GM19468 (cell line): Measurements from ENCODE around the gene TLE6.
"Not testable (repeated sequence)": the region's sequence is repeated elsewhere in the genome, so short reads cannot be mapped to it uniquely, and the experiment has no call there.

Experiments used
- ATAC-seq: cut with Tn5 transposase; IDR thresholded peaks from one replicate; pipeline ENCODE4 v1.9.1; 2021; ENCODE audit warnings: mild to moderate bottlenecking, moderate library complexity, moderate number of reproducible peaks; ENCODE audit not compliant: unreplicated experiment; ENCODE audit errors: extremely low read depth

Gene TLE6

DNA sequence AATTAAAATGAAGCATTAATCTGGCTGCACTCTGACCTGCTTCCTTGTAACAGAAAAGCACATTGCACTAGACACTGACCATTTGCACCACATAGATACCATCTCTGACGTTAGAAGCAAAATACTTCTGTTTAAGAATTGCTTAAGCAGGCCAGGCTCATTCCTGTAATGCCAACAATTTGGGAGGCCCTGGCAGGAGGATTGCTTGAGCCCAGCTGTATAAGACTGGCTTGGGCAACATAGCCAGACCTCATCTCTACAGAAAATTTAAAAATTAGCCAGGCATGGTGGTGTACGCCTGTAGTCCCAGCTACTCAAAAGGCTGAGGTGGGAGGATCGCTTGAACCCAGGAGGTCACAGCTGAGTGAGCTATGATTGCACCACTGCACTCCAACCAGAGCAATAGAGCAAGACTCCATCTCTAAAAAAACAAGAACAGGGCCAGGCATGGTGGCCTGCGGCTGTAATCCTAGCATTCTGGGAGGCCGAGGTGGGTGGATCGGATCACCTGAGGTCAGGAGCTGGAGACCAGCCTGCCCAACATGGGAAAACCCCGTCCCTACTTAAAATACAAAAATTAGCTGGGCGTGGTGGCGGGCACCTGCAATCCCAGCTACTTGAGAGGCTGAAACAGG, 7.0 kb upstream of the TLE6 start:
- ATAC-seq = no peak

DNA sequence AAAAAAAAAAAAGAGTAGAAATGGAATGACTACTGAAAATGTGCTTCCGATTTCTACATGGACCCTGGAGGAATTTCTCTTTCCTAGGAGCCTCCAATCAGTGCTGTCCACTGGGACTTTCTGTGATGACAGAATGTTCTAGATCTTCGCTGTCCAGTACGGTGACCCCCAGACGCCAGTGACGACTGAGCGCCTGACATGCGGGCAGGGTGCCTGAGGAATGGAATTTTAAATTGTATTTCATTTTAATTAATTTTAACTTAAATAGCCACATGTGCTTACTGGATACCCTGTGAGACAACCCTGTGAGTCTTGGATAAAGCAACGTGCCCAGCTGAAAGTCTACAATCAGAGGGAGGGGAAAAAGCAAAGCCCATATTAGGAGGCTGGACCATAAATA, 4.1 kb upstream of the TLE6 start:
- no peak for ATAC-seq

- no peak for ATAC-seq
Observed at GRCh38 chr19:2974342-2975041, 2.9 kb upstream of the TLE6 start.

- ATAC-seq = no peak
Observed at GRCh38 chr19:2976609-2977000, 759 bp upstream of the TLE6 start.

GRCh38 chr19:2977746-2978138, 378 bp downstream of the TLE6 start:
- no peak for ATAC-seq

GRCh38 chr19:2978166-2978767, 903 bp downstream of the TLE6 start:
- ATAC-seq = no peak

GRCh38 chr19:2978772-2979171, 1.4 kb downstream of the TLE6 start:
- ATAC-seq = no peak

DNA sequence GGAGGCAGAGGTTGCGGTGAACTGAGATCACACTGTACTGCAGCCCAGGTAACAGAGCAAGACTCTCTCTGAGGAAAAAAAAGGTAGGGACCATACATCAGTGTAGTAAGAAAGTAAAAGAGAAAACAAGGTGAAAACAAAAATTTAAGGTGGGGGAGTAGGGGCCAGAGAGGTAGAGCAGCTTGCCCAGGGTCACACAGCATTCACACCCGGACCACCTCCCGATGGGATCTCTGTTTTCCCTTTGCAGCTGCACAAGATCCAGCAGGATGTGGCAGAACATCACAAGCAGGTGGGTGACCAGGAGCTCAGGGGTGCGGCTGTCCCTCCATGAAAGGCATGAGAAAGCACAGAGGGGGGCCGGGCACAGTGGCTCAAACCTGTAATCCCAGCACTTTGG, 4.5 kb downstream of the TLE6 start:
- no peak for ATAC-seq

GRCh38 chr19:2982561-2982960, 5.2 kb downstream of the TLE6 start:
- no peak for ATAC-seq

DNA sequence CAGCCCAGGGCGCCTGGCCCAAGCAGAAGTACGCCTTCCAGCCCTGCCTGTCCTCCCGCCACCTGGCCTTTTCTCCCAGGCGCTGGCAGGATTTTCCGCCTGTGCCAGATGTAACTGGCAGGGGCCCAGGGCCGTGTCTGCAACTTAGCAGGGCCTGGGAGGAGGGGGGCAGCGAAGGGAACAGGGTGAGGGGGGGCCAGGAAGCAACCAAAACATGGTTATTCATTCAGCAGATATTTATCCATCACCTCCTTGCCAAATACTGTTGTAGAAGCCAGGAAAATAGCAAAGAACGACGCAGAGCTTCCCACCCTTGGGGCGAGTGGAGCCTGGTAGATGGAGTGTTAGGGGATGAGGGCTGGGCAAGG, 5.6 kb downstream of the TLE6 start:
- no peak for ATAC-seq

DNA sequence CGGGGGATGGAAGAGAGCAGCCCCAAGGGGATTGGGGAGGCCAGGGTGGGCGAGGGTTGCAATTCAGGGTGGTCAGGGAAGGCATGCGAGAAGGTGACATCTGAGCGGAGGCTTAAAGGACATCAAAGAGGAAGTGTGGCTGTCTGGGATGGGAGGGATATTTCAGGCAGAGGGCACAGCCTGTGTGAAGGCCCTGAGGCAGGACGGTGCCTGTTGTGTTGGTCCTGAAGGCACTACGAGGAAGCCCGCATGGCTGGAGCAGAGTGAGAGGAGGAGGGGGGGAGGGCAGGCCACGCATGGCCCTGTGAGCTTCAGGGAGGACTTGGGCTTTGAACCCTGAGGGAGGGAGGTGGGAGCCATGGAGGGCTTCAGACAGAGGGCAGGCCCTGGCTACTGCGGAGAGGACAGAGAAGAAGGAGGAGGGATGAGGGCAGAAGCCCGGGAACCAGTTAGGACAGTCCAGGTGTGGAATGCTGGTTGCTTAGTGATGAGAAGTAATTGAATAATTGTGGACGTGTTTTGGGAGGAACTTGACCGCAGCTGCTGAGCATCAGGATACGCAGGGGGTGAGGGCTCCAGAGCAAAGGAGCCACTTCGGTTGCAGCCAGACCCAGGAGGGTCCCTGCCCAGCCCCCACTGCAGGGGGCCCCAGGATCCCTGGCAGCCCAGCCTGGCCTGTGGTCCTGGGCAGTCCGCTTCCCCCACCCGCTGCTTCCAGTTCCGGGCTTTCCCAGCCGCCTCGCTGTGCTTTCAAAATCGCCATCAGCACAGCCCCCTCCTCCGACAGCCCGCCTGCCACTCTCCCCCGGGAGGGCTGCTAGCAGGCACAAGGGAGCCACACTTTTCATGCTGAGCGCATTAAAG, 6.2 kb downstream of the TLE6 start:
- no peak for ATAC-seq

GRCh38 chr19:2984215-2984528, 6.8 kb downstream of the TLE6 start:
- no peak for ATAC-seq

- ATAC-seq = no peak
Observed at GRCh38 chr19:2986951-2987524, 9.7 kb downstream of the TLE6 start.

DNA sequence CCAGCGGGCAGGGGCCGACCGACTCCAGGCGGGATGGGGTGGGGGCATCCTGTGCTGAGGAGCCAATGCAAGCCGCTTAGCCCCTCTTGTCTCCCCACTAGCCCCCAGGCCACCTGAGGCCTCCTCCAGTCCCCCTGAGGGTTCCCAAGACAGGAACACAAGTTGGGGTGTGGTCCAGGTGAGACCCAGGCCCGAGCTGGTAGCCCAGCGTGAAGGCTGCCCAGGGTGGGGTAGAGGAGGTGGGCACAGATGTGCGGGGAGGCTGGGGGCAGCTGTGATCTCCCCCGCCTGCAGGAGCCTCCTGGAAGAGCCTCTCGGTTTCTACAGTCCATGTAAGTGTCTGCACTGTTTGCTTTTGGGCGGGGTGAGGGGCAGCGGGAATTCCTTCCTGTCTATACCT, 10.4 kb downstream of the TLE6 start:
- no peak for ATAC-seq

DNA sequence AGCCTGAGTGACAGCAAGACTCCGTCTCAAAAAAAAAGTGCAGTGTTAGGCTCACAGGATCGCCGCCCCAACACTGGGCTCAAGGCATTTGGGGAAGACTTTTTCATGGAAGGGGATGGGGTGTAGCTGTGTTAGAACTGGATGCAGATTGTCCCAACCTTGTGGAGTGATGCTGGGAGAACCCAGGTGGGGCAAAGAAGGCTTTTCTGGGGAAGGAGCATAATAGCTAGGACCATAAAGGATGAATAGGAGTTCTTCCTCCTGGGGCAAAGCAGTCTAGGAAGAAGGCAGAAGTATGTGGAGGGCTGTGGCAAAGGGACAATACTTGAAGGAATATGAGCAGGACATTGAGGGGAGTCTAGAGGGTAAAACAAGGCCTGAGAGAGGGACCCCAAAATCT, 11.2 kb downstream of the TLE6 start:
- no peak for ATAC-seq

- no peak for ATAC-seq
Observed at GRCh38 chr19:2989236-2989946, 12.0 kb downstream of the TLE6 start.

DNA sequence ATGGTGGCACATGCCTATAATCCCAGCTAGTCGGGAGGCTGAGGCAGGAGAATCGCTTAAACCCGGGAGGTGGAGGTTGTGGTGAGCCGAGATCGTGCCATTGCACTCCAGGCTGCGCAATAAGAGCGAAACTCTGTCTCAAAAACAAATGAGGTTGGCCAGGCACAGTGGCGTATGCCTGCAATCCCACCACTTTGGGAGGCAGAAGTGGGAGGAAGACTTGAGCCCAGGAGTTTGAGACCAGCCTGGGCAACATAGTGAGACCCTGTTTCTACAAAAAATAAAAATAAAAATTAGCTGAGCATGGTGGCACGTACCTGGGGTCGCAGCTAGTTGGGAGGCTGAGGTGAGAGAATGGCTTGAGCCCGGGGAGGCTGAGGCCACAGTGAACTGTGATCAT, 15.0 kb downstream of the TLE6 start:
- not testable (repeated sequence) for ATAC-seq

GRCh38 chr19:2992958-2993357, 15.6 kb downstream of the TLE6 start:
- no peak for ATAC-seq

DNA sequence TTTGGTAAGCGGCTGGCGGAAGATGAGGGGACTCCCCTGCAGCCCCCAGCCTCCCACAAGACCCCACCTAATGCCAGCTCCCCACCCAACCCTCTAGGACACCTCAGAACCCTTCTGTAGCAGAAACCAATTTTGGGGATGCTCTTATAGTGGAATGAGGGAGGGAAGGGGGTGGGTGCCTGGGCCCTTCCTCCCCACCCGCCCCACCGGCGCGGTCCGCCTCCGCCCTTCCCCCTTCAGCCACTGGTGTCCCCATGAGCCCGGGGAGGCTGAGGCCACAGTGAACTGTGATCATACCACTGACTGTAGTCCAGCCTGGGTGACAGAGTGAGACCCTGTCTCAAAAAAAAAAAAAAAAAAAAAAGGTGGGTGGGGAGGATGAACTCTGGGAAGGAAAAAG, 16.2 kb downstream of the TLE6 start:
- no peak for ATAC-seq

GRCh38 chr19:2994588-2995131, 17.3 kb downstream of the TLE6 start:
- no peak for ATAC-seq
